ENCODE results near the gene ZNF503.

ZNF503 gene

GRCh38 chr10:75439811-75440210 is 38.2 kb upstream of the ZNF503 start:
- TF ChIP-seq CTCF (conservative IDR thresholded peaks at IDR 0.05; ENCODE audit: low read length), result no peak
- TF ChIP-seq EZH2phosphoT487 (IDR thresholded peaks at IDR 0.05; ENCODE audit: borderline replicate concordance), result no peak
- Histone ChIP-seq H3F3A (ENCODE audit: low read depth) (no peaks in the 10 kb centered on the region), H4K20me1 (ENCODE audit: insufficient read depth, low read length, poor library complexity, severe bottlenecking) (no peaks in the 10 kb centered on the region), H3K9ac (ENCODE audit: low read depth, low read length, poor library complexity, severe bottlenecking) (no peak overlapping the region), H3K4me3 (ENCODE audit: low read length, poor library complexity, severe bottlenecking) (no peak overlapping the region), H3K9me2 (replicated peaks; ENCODE audit: low read depth, low read length) (no peaks in the 10 kb centered on the region), H3K36me3 (ENCODE audit: insufficient read depth, low read length) (no peaks in the 10 kb centered on the region), H3K79me2 (ENCODE audit: insufficient read depth, low read length) (no peaks in the 10 kb centered on the region), H3K4me2 (ENCODE audit: low read depth, low read length, poor library complexity, severe bottlenecking) (no peak overlapping the region), H2AFZ (ENCODE audit: low read length) (no peak overlapping the region), H3K4me1 (ENCODE audit: insufficient read depth, low read length, poor library complexity, severe bottlenecking) (no peaks in the 10 kb centered on the region), H3K9me3 (ENCODE audit: insufficient read depth, low read depth, low read length) (peaks cover 12% of the 10 kb centered on the region; the same call in 1 of the 2 replicates), H3K27me3 (ENCODE audit: insufficient read depth, low read length, poor library complexity, severe bottlenecking) (no peaks in the 10 kb centered on the region)

GRCh38 chr10:75438275-75438674 is 36.7 kb upstream of the ZNF503 start:
- H2AFZ ChIP-seq (ENCODE audit: low read length), result no peak overlapping the region
- no peaks in the 10 kb centered on the region for H3K36me3 ChIP-seq (ENCODE audit: insufficient read depth, low read length)
- no peaks in the 10 kb centered on the region for H3K27me3 ChIP-seq (ENCODE audit: insufficient read depth, low read length, poor library complexity, severe bottlenecking)
- H3F3A ChIP-seq (ENCODE audit: low read depth), result no peaks in the 10 kb centered on the region
- H4K20me1 ChIP-seq (ENCODE audit: insufficient read depth, low read length, poor library complexity, severe bottlenecking), result no peaks in the 10 kb centered on the region
- no peaks in the 10 kb centered on the region for H3K79me2 ChIP-seq (ENCODE audit: insufficient read depth, low read length)
- TF ChIP-seq CTCF (conservative IDR thresholded peaks at IDR 0.05; ENCODE audit: low read length) (no peak), EZH2phosphoT487 (IDR thresholded peaks at IDR 0.05; ENCODE audit: borderline replicate concordance) (no peak)
- H3K9ac ChIP-seq (ENCODE audit: low read depth, low read length, poor library complexity, severe bottlenecking), result no peak overlapping the region
- H3K9me2 ChIP-seq (replicated peaks; ENCODE audit: low read depth, low read length), result no peaks in the 10 kb centered on the region
- H3K4me1 ChIP-seq (ENCODE audit: insufficient read depth, low read length, poor library complexity, severe bottlenecking), result no peaks in the 10 kb centered on the region
- peaks cover 4% of the 10 kb centered on the region; the same call in 1 of the 2 replicates for H3K9me3 ChIP-seq (ENCODE audit: insufficient read depth, low read depth, low read length)
- H3K4me2 ChIP-seq (ENCODE audit: low read depth, low read length, poor library complexity, severe bottlenecking), result no peak overlapping the region
- no peak overlapping the region for H3K4me3 ChIP-seq (ENCODE audit: low read length, poor library complexity, severe bottlenecking)

- no peaks in the 10 kb centered on the region for H3K9me3 ChIP-seq (ENCODE audit: insufficient read depth, low read depth, low read length)
- H3K9ac ChIP-seq (ENCODE audit: low read depth, low read length, poor library complexity, severe bottlenecking), result no peak overlapping the region
- no peak overlapping the region for H2AFZ ChIP-seq (ENCODE audit: low read length)
- H3K9me2 ChIP-seq (replicated peaks; ENCODE audit: low read depth, low read length), result no peaks in the 10 kb centered on the region
- H3K79me2 ChIP-seq (ENCODE audit: insufficient read depth, low read length), result no peaks in the 10 kb centered on the region
- H3K27me3 ChIP-seq (ENCODE audit: insufficient read depth, low read length, poor library complexity, severe bottlenecking), result no peaks in the 10 kb centered on the region
- no peak overlapping the region for H3K4me3 ChIP-seq (ENCODE audit: low read length, poor library complexity, severe bottlenecking)
- no peak for TF ChIP-seq EZH2phosphoT487 (IDR thresholded peaks at IDR 0.05; ENCODE audit: borderline replicate concordance)
- no peak for TF ChIP-seq CTCF (conservative IDR thresholded peaks at IDR 0.05; ENCODE audit: low read length)
- no peaks in the 10 kb centered on the region for H4K20me1 ChIP-seq (ENCODE audit: insufficient read depth, low read length, poor library complexity, severe bottlenecking)
- H3F3A ChIP-seq (ENCODE audit: low read depth), result no peaks in the 10 kb centered on the region
- H3K36me3 ChIP-seq (ENCODE audit: insufficient read depth, low read length), result no peaks in the 10 kb centered on the region
- no peak overlapping the region for H3K4me2 ChIP-seq (ENCODE audit: low read depth, low read length, poor library complexity, severe bottlenecking)
- no peaks in the 10 kb centered on the region for H3K4me1 ChIP-seq (ENCODE audit: insufficient read depth, low read length, poor library complexity, severe bottlenecking)
Observed at GRCh38 chr10:75437693-75438092, 36.1 kb upstream of the ZNF503 start.
